H9 (cell line): ENCODE measurements around the gene RBM22. TPM values are rescaled to one million over a fixed set of nuclear protein-coding genes. Genes with fewer than 3 reads are reported as not detected.
A peak's percentile ranks its signal among the peaks of the same experiment; 100 is the strongest.

Source experiments
- DNase-seq: peaks from one replicate; pipeline ENCODE4 v3.0.0-alpha.2; 2017
- H2AFZ ChIP-seq: one replicate; pipeline ENCODE4 v1.6.1; 2013; ENCODE audit warnings: mild to moderate bottlenecking, low read length, control low read depth, moderate library complexity
- H2AK5ac ChIP-seq: 2 replicates; pipeline ENCODE4 v1.6.1; 2013; ENCODE audit warnings: low read length, control low read depth, mixed read lengths; ENCODE audit not compliant: insufficient read length
- H2BK120ac ChIP-seq: one replicate; pipeline ENCODE4 v1.6.1; 2013; ENCODE audit warnings: low read depth, mild to moderate bottlenecking, low read length, control low read depth, inconsistent platforms; ENCODE audit not compliant: poor library complexity, severe bottlenecking
- H2BK12ac ChIP-seq: 2 replicates; pipeline ENCODE4 v1.6.1; 2013; ENCODE audit warnings: low read length, control low read depth, mixed read lengths, low read depth; ENCODE audit not compliant: insufficient read length
- H2BK15ac ChIP-seq: 2 replicates; pipeline ENCODE4 v1.6.1; 2013; ENCODE audit warnings: low read depth, low read length, control low read depth
- H2BK20ac ChIP-seq: one replicate; pipeline ENCODE4 v1.6.1; 2013; ENCODE audit warnings: low read depth, mild to moderate bottlenecking, low read length, control low read depth, inconsistent platforms; ENCODE audit not compliant: poor library complexity, severe bottlenecking
- H2BK5ac ChIP-seq: 2 replicates; pipeline ENCODE4 v1.6.1; 2013; ENCODE audit warnings: low read length, control low read depth, mixed read lengths; ENCODE audit not compliant: insufficient read length
- H3K14ac ChIP-seq: 2 replicates; pipeline ENCODE4 v1.6.1; 2013; ENCODE audit warnings: low read length, control low read depth; ENCODE audit not compliant: insufficient read depth
- H3K18ac ChIP-seq: 2 replicates; pipeline ENCODE4 v1.6.1; 2013; ENCODE audit warnings: low read depth, mild to moderate bottlenecking, mixed read lengths, low read length, control low read depth; ENCODE audit not compliant: insufficient read length
- H3K23ac ChIP-seq: 2 replicates; pipeline ENCODE4 v1.6.1; 2013; ENCODE audit warnings: low read length, control low read depth, mixed read lengths, low read depth; ENCODE audit not compliant: insufficient read length
- H3K23me2 ChIP-seq: 2 replicates; pipeline ENCODE4 v1.6.1; 2013; ENCODE audit warnings: low read depth, mild to moderate bottlenecking, mixed read lengths, low read length, control low read depth; ENCODE audit not compliant: insufficient read length, poor library complexity, severe bottlenecking
- H3K27ac ChIP-seq: 2 replicates; pipeline ENCODE4 v1.5.1; 2013; ENCODE audit warnings: low read length, control low read depth, mixed read lengths, low read depth; ENCODE audit not compliant: insufficient read length
- H3K27me3 ChIP-seq: 2 replicates; pipeline ENCODE4 v1.6.1; 2013; ENCODE audit warnings: low read length, control low read depth, inconsistent platforms; ENCODE audit not compliant: insufficient read depth
- H3K4ac ChIP-seq: 2 replicates; pipeline ENCODE4 v1.6.1; 2013; ENCODE audit warnings: low read depth, mild to moderate bottlenecking, control low read depth, inconsistent platforms, low read length, moderate library complexity
- H3K4me1 ChIP-seq: 2 replicates; pipeline ENCODE4 v1.6.1; 2013; ENCODE audit warnings: low read length, control low read depth, inconsistent platforms; ENCODE audit not compliant: insufficient read depth
- H3K4me2 ChIP-seq: 2 replicates; pipeline ENCODE4 v1.6.1; 2013; ENCODE audit warnings: low read length, control low read depth, mixed read lengths; ENCODE audit not compliant: insufficient read length, insufficient read depth
- H3K56ac ChIP-seq: 2 replicates; pipeline ENCODE4 v1.6.1; 2013; ENCODE audit warnings: low read depth, mild to moderate bottlenecking, mixed read lengths, low read length, control low read depth; ENCODE audit not compliant: insufficient read length
- H3K79me1 ChIP-seq: 2 replicates; pipeline ENCODE4 v1.6.1; 2013; ENCODE audit warnings: low read depth, mild to moderate bottlenecking, moderate library complexity, low read length, control low read depth, inconsistent platforms; ENCODE audit not compliant: insufficient read depth, poor library complexity, severe bottlenecking
- H3K79me2 ChIP-seq: 2 replicates; pipeline ENCODE4 v1.6.1; 2013; ENCODE audit warnings: low read length, control low read depth, inconsistent platforms; ENCODE audit not compliant: insufficient read depth
- H3K9ac ChIP-seq: 2 replicates; pipeline ENCODE4 v1.6.1; 2013; ENCODE audit warnings: low read length, control low read depth, mixed read lengths; ENCODE audit not compliant: insufficient read length; ENCODE audit errors: extremely low read depth
- H3K9me3 ChIP-seq: one replicate; pipeline ENCODE4 v1.6.1; 2013; ENCODE audit warnings: low read depth, low read length, inconsistent platforms; ENCODE audit not compliant: control insufficient read depth
- H3T11ph ChIP-seq: one replicate; pipeline ENCODE4 v1.6.1; 2013; ENCODE audit warnings: mild to moderate bottlenecking, low read length, control low read depth, inconsistent platforms
- H4K20me1 ChIP-seq: one replicate; pipeline ENCODE4 v1.6.1; 2013; ENCODE audit not compliant: control insufficient read depth, insufficient read length, insufficient read depth
- H4K5ac ChIP-seq: 2 replicates; pipeline ENCODE4 v1.6.1; 2013; ENCODE audit warnings: low read depth, mild to moderate bottlenecking, mixed read lengths, low read length, control low read depth; ENCODE audit not compliant: insufficient read length
- H4K8ac ChIP-seq: replicated peaks from 2 replicates; pipeline ENCODE4 v1.6.1; 2013; ENCODE audit warnings: low read length, control low read depth, mixed read lengths, low read depth; ENCODE audit not compliant: insufficient read length
- H4K91ac ChIP-seq: 2 replicates; pipeline ENCODE4 v1.6.1; 2013; ENCODE audit warnings: low read depth, mild to moderate bottlenecking, moderate library complexity, mixed read lengths, low read length, control low read depth; ENCODE audit not compliant: insufficient read length
- H3K27ac Mint-ChIP-seq, 3 experiments: 2 replicates in 2 of 3; 3 replicates in 1 of 3; pipeline ENCODE4 v1.8.0; 2020 to 2021; ENCODE audit warnings: mixed read lengths in 3 of 3, mild to moderate bottlenecking in 1 of 3, moderate library complexity in 1 of 3
- H3K27me3 Mint-ChIP-seq: 2 replicates; pipeline ENCODE4 v1.8.0; 2021; ENCODE audit warnings: low read depth, mild to moderate bottlenecking, moderate library complexity, mixed read lengths
- H3K36me3 Mint-ChIP-seq, 3 experiments: 2 replicates in 2 of 3; 3 replicates in 1 of 3; pipeline ENCODE4 v1.8.0; 2020 to 2021; ENCODE audit warnings: low read depth in 3 of 3, mixed read lengths in 3 of 3; ENCODE audit not compliant: insufficient read depth in 1 of 3
- H3K4me1 Mint-ChIP-seq, 2 experiments: 2 replicates each; pipeline ENCODE4 v1.8.0; 2020; ENCODE audit warnings: mixed read lengths in 2 of 2
- H3K4me3 Mint-ChIP-seq, 2 experiments: 2 replicates in 1 of 2; 3 replicates in 1 of 2; pipeline ENCODE4 v1.8.0; 2020 to 2021; ENCODE audit warnings: mild to moderate bottlenecking in 2 of 2, mixed read lengths in 2 of 2, moderate library complexity in 1 of 2
- H3K9me3 Mint-ChIP-seq, 2 experiments: 2 replicates in 1 of 2; 3 replicates in 1 of 2; pipeline ENCODE4 v1.8.0; 2020; ENCODE audit warnings: mild to moderate bottlenecking in 2 of 2, mixed read lengths in 2 of 2, moderate library complexity in 1 of 2
- WGBS: extraction: QIAGEN DNeasy Blood & Tissue Kit; methylation state at CpG from one replicate; pipeline ENCODE4 v1.1.7; 2013; ENCODE audit warnings: missing lambda C conversion rate, low lambda C conversion rate, mixed read lengths; ENCODE audit not compliant: insufficient read length; ENCODE audit errors: extremely low coverage; 5-methylcytosine and 5-hydroxymethylcytosine counted together
- total RNA-seq: library from RNA; stranded (reverse); gene quantifications from 2 replicates; pipeline ENCODE4 v1.2.1, GENCODE V29; 2021
- TF ChIP-seq, protein P1 (sequence below): fragments of 200-600 bp; sonication (generic); conservative IDR thresholded peaks from 3 replicates; pipeline ENCODE4 v1.8.0; 2021; ENCODE audit warnings: antibody characterized with exemption, mild to moderate bottlenecking

The RBM22 gene
- total RNA-seq, 1 experiment from 2014 or later, result 47.0 TPM

DNA sequence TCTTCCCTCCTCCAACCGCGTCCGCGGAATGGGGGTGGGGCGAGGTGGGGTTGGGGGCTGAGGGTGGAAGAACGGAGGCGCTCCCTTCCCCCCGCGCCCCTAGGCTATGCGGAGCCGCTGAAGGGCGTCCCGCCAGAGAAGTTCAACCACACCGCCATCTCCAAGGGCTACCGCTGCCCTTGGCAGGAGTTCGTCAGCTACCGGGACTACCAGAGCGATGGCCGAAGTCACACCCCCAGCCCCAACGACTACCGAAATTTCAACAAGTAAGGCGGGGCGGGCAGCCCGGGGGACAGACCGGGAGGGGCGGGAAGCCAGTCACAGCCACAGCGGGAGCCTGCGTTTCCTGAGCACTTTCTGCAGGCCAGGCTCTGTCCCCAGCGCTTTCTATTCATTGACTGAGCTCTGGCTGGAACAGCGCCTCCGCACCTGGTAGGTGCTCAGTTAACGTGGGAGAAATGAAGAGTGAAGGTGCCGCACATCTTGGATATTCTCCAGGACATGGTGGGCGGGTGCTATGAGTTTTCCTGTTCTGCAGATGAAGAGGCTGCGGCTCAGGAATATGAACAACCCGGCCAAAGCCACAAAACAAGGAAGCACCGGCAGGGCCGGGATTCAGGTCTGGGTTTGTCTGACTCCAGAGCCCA is 28.5 kb downstream of the RBM22 start:
- Histone ChIP-seq H2BK12ac (no peak overlapping the region), H3K9ac (peak overlapping the region; percentile 73), H3K23ac (no peak overlapping the region), H3K27me3 (no peaks in the 10 kb centered on the region), H3K4ac (no peak overlapping the region), H3K23me2 (peaks cover 7% of the 10 kb centered on the region), H3T11ph (no peak overlapping the region), H3K4me2 (peak overlapping the region; percentile 74), H2BK5ac (no peak overlapping the region), H3K9me3 (no peaks in the 10 kb centered on the region), H3K27ac (no peak overlapping the region), H3K56ac (no peak overlapping the region), H2AK5ac (no peak overlapping the region), H4K8ac (no peak overlapping the region), H3K4me1 (peaks cover 3% of the 10 kb centered on the region; the same call in 1 of the 2 replicates), H3K79me2 (no peaks in the 10 kb centered on the region), H4K20me1 (no peaks in the 10 kb centered on the region), H2BK20ac (no peak overlapping the region), H3K18ac (peak overlapping the region; percentile 93), H2BK15ac (no peak overlapping the region), H2BK120ac (no peak overlapping the region), H2AFZ (no peak overlapping the region), H3K79me1 (no peaks in the 10 kb centered on the region), H4K91ac (no peak overlapping the region), H4K5ac (no peak overlapping the region), H3K14ac (0 out of 2 replicates have a peak overlapping the region, but pooled peaks have one; percentile 61)
- DNase-seq, result peak; percentile 89
- Mint-ChIP-seq H3K4me3 (peak overlapping the region; percentile 87 to 91), H3K27ac (peak overlapping the region; percentile 66 to 94 (median 94); a peak in 5 of 7 replicates), H3K27me3 (no peaks in the 10 kb centered on the region), H3K4me1 (peaks cover 29 to 30% of the 10 kb centered on the region in 2 experiments), H3K9me3 (no peaks in the 10 kb centered on the region; a peak in 1 of 5 replicates), H3K36me3 (peaks cover 6 to 10% (median 8%) of the 10 kb centered on the region in 3 experiments; a peak in 6 of 7 replicates)
- TF ChIP-seq, protein P1, sequence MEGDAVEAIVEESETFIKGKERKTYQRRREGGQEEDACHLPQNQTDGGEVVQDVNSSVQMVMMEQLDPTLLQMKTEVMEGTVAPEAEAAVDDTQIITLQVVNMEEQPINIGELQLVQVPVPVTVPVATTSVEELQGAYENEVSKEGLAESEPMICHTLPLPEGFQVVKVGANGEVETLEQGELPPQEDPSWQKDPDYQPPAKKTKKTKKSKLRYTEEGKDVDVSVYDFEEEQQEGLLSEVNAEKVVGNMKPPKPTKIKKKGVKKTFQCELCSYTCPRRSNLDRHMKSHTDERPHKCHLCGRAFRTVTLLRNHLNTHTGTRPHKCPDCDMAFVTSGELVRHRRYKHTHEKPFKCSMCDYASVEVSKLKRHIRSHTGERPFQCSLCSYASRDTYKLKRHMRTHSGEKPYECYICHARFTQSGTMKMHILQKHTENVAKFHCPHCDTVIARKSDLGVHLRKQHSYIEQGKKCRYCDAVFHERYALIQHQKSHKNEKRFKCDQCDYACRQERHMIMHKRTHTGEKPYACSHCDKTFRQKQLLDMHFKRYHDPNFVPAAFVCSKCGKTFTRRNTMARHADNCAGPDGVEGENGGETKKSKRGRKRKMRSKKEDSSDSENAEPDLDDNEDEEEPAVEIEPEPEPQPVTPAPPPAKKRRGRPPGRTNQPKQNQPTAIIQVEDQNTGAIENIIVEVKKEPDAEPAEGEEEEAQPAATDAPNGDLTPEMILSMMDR, result peak; percentile 31; the same call in 2 of the 3 replicates
- no CpG with 5 or more reads among the region's 38 CpGs for WGBS
